K562 (cell line): ENCODE measurements around the gene SCN5A.

Experiments used
- C11orf30 ChIP-seq: fragments of 450-650 bp; IDR thresholded peaks from 2 replicates; pipeline ENCODE4 v1.6.1; 2016; ENCODE audit warnings: low read depth, mild to moderate bottlenecking
- POLR2A ChIP-seq: fragments of 450-650 bp; conservative IDR thresholded peaks from 2 replicates; pipeline ENCODE4 v1.6.1; 2016

GRCh38 chr3:38657369-38657768, 7.9 kb upstream of the SCN5A start:
- no peak for TF ChIP-seq C11orf30
- no peak for TF ChIP-seq POLR2A
